Stimulated activated CD4-positive, alpha-beta T cell treated with anti-CD3 and anti-CD28 coated beads, Interleukin-4, amount 100 ng/mL, for 24 hours (primary cell): ENCODE measurements around the gene GH1.
"Not testable (repeated sequence)": the region's sequence is repeated elsewhere in the genome, so short reads cannot be mapped to it uniquely, and the experiment has no call there.

Experiments
- DNase-seq: peaks from one replicate; pipeline ENCODE4 v3.0.0-alpha.2; 2020

Gene GH1

DNA sequence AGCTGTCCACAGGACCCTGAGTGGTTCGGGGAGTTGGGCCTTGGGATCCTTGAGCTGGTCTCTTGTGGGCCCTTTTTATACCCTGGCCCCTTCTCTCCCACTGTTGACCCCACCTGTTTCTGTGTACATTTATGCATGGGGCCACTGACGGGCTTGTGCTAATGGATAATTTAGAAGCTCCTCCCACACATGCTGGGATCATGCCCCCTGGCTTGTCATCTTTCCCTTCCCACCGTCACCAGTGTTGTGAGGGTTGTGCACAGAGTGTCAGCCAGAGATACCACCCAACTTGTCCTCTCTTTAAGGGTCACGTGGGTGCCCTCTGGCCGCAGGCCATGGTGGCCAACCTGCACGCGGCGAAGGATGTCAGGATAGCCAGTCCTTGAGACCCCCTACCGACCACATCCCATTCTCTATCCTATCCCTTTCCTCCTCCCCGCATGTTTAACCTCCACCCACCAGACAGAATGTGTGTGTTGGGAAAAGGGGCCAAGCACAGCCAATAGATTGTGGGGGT is at the start of gene GH1:
TSS of gene GH1 (minus strand) at position 51 of the 517 bp plus-strand sequence. CDS start 63 bp downstream, outside the sequence.
- not testable (repeated sequence) for DNase-seq

DNA sequence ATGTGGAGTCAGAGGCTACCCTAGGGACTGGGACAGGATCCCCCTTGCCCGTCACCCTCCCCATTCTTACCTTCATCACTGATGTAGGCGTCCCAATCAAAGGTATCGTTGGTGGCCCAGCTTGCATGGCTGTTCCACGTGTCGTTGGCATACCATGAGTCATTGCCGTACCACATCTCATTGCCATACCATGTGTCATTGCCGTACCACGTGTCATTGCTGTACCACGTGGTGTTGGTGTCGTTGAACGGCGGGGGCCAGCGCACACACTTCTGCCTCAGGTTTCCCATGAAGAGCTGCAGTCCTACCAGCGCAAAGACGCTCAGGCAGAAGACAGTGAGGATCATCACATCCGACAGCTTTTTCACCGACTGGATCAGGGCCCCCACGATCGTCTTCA is 49.3 kb upstream of the GH1 start:
- no peak for DNase-seq

DNA sequence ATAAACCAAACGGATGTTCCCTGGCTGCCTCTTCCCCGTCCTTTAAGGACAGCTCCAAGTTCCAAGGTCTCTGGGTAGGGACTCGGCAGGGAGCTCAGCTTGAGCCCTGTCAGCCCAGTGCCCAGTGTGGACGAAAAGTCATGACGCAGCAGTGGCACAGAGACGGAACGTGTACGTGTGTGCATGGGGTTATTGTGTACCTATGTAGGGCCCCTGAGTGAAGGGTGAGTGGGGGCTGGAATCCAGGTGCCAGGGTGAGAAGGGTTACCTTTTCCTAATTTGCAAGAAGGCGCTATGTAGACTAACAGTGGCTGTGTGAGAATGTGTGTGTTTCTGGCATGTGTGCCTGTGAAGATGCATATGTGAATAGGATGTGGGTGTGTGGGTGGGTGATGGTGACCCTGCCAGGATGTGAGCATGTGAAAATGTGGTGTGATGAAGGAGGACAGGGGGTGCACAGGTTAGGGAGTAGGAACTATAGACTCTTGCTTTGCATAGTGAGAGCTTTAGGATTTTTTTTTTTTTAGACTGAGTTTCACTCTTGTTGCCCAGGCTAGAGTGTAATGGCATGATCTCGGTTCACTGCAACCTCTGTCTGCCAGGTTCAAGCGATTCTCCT is 48.1 kb upstream of the GH1 start:
- peak; percentile 31 for DNase-seq

DNA sequence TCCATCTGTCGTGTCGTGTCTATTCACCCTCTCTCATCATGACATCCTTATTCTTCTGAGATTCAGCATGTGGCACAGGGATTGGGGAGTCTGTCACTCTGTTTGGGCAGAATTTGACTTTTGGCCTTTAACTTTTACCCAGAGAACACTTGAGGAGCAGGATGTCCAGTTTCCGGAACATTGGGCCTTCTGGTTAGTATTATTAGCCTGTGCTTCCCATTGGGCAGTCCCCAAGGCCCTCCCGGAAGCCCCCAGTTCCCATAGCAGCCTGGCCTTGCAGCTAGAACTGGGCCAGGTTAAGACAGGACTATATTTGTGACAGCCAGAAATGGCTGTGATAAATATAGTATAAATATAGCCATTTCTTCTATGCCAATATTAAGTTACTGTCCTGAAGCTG is 44.5 kb upstream of the GH1 start:
- DNase-seq: no peak

DNA sequence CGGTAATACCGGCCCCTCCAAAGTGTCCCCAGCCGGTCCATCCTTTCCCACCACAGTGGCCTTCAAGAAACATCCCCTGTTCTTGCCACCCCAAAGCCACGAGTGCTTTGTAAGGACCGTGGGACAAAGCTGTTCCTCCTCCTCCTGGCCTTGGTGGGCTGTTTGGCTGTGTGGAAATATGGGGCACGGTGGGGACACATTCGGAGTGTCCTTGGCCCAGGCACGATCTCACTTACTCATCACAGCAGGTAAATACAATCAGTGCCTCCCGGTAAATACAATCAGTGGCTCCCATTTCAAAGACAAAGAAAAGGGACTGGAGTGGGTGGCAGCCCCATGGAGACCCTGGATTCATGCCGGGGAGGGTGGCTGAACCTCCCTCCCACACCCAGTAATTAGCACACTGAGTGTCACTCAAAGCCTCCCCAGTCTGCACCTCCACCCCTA is 43.7 kb upstream of the GH1 start:
- no peak for DNase-seq

DNA sequence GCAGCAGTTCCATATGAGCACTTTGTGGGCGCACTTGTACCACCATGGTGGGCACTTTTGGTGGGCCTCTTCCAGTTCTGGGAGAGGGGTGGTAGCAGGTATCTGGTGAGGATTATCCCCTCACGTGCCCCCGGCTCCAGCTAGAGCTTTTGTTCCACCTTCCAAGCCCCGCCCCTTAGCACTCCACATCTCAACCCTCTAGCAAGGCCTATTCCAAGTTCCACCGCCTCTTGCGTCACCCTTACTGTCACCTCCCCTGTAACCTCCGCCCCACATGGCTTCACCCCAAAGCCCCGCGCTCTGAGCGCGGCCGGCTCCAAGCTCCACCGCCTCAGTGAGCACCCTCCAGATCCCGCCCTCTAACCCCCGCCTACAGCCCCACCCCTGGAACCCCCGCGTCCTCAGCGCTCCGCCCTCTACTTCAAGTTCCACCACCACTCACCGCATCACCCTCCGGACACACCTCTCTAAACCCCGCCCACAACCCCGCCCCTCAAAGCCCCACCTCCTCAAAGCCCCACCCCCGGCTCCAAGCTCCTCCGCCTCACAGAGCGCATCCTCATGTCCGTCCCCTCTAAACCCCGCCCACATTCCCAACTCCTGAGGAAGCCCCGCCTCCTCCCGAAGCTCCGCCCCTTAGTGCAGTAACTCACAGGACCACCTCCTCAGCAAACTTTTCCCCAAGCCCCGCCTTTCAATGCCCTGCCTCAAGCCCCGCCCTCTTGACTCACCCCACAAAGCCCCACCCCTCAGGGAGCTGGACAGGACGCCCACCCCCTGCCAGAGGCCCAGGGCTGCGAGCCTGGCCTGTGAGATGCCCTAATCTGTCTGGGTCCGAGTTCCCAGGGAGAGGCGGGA is 42.9 kb upstream of the GH1 start:
- peak; percentile 23 for DNase-seq

DNA sequence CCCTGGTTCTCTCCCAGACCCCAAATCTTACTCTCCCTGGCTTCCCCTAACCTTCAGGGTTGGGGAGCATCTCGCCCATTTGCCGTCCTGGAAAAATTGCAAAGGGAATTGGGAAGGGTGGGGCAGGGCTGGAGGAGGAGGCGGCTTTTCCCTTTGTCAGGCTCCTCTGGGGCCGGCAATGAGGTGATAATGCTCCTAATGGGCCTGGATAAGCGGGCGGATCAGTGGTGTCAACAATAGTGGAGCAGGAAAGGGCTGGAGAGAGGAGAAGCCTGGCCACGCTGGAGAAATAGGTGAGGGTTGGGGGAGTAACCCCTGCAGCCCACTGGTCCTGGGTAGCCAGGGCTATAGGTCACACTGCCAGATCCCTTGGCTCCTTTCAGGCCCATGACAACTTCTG is 41.8 kb upstream of the GH1 start:
- DNase-seq: no peak

DNA sequence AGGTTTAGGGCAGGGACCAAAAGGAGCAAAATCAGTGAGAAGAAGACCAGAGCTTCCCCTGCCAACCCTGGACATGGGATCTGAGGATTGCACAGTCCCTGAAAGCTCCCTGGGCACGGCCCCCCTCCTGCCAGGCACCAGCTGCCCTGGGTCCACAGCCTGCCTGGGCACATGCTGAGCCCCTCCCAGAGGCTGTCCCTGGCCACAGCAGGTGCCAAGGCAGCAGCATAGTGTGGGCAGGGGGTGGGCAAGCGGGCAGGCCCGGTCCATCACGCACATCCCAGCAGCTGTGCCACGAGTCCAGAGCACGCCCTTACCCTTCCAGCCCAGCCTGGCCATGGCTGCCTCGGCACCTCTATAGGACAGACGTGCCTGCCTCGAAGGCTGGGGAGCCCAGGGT is 41.4 kb upstream of the GH1 start:
- DNase-seq: no peak

DNA sequence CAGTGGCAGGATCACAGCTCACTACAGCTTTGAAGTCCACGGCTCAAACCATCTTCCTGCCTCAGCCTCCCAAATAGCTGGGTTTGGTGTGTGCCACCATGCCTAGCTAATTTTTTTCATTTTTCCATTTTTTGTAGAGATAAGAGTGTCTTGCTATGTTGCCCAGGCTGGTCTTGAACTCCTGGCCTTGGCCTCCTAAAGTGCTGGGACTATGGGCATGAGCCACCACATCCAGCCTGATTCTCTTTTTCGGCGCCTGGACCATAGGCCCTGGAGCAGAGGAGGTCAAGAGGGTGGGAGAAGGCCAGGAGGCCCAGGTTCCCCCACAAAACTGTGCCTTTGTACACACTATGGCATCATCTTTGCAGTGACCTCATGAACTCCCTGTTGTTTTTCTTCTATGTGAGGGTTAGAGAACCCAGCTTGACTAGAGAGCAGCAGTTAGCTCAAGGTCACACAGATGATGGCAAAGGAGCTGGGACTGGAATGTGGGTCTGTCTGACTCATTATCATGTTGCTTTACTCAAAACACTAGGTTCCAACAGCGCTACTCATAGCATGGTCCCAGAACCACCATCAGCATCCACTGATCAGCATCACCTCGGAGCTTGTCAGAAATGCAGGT is 37.8 kb upstream of the GH1 start:
- DNase-seq: no peak

DNA sequence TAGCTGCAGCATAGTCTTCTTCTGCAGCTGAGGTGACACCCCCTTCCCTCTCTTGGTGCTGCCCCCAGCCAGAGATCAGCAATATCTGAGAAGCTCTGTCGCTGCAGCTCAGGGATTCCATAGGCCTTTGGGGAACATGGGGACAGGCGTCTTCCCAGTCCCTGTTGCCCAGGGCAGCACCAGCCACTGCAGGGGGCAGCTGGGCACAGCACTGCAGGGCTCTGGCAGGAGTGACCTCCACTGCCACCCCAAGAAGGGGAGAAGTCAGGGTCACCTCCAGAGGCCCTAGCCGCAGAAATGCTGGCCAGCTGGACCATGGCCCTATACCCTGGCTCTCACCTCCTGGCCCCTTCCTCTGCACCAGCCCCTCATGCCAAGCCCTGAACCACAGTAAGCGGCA is 37.2 kb upstream of the GH1 start:
- DNase-seq: no peak

DNA sequence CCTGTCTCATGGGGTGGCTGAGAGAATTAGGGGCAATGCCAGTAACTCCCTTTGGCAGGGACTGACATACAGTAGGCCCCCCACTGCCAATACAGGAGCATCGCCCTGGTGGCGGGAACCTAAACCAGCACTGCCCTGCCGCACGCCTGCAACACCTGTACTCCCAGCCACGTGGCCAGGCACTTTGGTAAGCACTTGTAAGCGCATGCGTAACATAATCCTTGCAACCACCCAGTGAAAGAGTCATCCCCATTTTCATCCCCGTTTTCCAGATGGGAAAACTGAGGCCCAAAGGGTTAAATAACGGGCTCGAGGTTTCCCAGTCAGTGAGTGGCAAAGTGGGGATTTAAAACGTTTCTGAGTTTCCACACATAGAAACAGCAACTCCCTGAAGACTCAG is 36.6 kb upstream of the GH1 start:
- DNase-seq: no peak

DNA sequence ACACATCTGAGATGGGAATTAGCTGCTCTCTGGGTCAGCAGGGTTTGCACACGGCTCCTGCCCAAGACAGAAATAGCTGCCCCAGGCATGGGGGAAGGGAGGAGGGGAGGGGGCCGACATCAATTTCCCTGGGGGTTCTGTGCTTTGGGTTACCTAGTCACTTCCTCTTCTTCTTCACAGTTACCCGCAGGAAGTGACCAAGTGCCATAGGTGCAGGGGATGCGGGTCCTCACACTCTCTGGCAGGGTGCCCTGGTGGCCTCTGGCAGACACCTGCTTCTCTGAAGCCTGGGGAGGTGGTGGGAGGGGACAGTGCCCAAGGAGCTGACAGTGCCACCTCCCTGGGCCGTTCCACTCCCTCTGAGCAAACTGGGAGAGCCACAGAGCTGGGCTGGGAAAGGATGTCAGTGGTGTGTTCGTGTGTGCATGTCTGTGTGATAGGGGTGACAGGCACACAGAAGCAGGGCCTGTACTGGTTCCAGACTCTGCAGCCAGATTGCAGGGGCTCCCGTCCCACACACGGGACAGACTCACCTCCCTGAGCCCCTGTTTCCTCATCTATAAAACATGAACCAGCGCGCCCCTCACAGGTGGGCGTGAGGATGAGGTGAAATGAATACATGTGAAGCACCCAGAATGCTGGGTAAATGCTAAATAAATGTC is 35.9 kb upstream of the GH1 start:
- DNase-seq: no peak

DNA sequence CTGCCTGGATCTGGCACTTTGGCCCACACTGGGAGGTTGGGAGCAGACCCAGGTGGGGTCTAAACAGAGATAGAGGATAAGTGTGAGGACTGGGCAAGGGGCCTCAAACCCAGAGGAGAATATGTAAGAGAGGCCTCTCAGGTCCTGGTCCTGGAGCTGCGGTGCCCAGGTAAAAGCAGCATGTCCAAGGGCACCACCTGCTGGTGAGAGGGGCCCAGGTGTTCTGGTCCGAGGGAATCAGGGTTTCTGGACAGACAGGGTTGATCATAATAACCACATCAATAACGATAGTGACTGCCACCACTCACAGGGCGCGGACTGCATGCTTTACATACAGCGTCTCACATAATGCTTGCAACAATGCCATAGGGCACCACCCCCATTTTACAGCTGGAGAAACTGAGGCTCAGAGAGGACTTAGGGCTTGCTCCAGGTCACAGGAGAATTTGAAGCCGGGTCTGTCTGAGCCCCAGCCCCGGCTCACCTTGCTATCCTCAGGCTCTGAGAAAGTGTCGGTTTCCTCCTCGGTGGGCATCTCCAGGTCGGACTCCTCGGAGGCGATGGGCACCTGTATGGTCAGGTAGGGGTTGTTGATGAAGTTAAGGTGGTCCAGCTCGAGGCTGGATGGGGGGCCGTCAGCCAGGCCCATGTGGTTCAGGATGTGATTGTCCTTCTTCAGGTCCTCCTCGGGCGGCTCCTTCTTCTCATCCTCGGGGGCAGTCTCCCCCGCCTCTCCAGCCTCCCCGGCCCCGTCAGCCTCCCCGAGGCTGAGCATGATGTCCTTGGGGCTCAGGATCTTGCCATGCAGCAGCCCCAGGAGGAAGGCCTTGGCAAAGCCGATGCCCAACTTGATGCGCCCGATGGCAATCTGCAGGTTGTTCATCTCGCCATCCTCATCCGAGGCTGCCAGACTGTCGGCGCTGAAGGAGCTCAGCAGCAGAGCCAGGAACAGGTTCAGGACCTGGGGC is 32.6 kb upstream of the GH1 start:
- no peak for DNase-seq

DNA sequence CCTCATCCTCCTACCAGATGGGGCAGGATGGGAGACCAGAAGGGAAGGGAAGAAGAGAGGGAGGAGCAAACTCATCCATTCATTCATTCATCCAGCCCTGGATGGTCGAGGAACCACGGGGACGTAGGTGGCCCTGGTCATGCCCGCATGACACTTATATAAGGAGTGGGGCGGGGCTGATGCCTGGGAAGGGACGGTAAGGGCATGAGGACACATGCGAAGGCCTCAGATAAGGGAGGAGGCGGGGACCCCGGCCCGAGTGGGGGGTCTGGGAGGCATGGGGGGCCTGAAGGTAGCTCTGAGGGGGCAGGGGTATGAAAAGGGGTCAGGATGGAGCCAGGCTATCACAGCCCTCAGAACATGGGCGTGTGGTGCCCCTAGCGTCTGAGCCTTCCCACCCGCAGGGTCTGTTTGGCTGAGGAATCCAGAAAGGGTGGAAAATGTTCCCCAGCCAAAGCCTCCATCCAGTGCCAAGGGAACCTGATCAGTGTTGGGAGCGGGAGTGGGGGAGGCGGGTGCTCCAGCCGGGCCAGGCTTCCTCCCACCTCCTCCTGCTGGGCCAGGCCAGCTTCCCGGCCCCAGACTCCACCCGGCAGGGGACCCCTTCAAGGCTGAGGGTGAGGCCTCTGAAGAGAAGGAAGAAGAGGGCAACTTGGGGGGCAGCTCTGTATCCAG is 31.1 kb upstream of the GH1 start:
- no peak for DNase-seq

DNA sequence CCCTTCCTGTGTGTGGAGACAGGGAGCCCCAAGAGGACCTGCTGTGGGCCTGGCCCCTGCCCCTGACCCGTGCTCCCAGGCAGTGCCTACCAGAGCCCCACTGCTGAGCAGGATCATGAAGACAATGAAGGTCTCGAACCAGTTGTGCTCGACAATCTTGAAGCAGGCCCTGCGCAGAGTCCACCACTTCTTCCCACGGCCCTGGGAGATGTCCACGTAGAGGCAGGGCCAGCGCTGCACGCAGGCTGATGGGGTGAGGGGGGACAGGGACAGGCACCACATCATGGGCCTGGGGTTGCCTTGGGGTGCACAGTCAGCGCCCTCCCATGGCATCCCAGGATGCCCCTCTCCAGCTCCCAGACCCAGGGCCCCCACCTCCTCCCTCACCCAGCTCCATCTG is 29.9 kb upstream of the GH1 start:
- no peak for DNase-seq

DNA sequence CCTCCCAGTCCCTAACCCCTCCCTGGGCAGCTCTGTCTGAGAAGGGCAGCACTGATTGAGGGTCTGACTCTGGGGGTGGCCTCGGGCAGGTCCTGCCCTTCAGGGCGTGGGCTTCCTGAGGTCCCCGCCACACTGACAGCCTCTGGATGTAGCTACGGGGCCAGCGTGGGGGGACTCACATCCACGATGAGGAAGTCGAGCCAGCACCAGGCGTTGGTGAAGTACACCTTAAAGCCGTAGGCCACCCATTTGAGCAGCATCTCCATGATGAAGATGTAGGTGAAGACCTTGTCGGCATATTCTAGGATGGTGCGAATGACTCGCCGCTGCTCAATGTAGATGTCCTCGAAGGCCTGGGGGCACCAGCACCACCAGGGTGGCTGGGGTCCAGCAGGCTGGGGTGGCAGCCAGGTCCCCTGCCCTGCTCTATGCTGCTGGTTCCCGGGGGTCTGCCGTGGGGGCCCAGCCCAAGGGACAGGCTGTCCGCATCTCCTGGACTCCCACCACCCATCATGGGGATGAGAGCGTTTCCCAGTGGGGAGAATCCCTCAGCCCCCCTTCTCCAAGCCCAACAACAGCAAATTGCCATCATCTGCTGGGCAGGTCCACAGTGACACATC is 29.2 kb upstream of the GH1 start:
- DNase-seq: no peak

DNA sequence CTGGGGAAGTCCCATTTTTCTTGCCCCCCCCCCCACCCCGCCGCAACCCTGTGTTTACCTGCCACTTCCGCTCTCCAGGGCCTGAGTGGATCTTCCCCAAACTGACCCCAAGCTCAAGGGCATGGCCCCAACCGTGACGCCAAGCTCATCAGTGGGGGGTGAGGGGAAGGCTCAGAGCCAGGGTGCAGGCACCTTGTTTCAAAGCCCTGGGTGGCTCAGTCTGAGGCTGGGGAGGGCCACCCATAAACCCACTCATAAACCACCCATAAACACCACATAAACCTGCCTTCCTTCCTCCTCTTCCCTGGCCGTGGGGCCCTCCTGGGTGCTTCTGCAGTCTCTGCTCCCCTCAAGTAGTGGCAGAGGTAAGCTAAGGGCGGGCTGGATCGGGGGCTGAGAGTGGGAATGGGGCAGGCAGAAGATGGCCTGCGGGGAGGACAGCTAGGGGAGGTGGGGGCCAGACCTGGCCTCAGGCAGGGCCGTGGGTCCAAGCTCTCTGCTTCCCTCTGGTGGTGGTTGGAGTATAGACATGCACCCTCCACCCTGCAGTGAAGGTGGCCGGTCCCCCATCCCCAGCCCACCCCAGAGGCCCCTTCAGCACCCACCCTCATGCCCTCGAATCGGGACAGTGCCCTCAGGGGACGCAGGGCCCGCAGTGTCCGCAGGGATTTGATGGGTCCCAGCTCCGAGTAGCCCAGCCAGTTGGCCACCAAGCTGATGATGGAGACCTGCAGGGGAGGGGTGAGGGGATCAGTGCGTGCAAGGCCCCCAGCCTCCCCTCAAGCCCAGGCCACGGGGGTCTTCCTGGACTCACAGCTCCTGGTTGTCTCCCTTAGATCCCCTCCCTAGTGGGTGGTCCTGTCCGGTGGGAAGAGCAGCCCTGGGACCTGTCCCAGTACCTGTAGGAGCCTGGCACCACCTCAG is 28.1 kb upstream of the GH1 start:
- peak; percentile 69 for DNase-seq

DNA sequence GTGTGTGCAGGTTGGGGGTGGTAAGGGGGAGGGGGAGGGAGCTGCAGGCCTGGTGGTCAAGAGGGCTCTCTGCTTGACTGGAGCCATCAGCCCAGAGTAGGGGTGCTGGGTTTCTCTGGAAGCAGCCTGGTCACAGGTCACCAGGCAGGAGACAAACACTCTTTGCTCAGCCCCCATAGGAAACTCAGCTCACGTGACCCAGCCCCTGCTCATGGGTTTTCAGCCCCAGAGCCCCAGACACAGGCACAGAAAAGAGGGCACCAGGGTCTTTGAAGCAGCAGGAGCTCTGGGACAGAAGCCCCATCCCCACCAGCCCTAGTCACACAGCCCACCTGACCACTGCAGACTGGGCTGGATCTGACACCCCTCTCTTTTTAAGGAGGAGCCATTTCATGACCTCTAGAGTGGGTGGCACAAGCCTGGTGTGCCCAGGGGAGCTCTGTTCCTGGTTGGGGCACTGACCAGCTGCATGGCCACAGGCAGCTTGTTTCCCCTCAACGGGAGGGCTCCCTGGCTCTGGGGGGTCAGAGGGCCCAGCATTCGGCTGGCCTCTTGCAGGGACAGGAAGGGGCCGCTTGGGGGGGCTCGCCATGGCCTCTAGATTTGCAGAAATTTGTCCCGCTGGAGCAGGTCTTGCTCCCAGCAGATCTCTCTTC is 27.3 kb upstream of the GH1 start:
- no peak for DNase-seq
